ENCODE data around the gene RCCD1. TPM values are rescaled to one million over a fixed set of nuclear protein-coding genes. Genes with fewer than 3 reads are reported as not detected.
"Not testable (repeated sequence)": the region's sequence is repeated elsewhere in the genome, so short reads cannot be mapped to it uniquely, and the experiment has no call there.

RCCD1 gene
- total RNA-seq, 1 experiment from 2014 or later, result 25.3 TPM

GRCh38 chr15:90915808-90916440 is 38.8 kb upstream of the RCCD1 start:
- Histone ChIP-seq H3K4me3 (ENCODE audit: low read length) (no peak overlapping the region), H2AFZ (ENCODE audit: low read length) (no peak overlapping the region), H3K9ac (ENCODE audit: low read length) (no peak overlapping the region), H3K36me3 (ENCODE audit: insufficient read depth, low read length) (no peaks in the 10 kb centered on the region), H3K9me2 (replicated peaks; ENCODE audit: insufficient read depth, low read length) (no peaks in the 10 kb centered on the region), H3K4me2 (ENCODE audit: low read depth, low read length, poor library complexity, severe bottlenecking) (no peak overlapping the region), H3K79me2 (ENCODE audit: low read length) (no peaks in the 10 kb centered on the region), H3K27ac (ENCODE audit: low read length) (no peak overlapping the region), H4K20me1 (ENCODE audit: insufficient read depth, low read depth, low read length) (no peaks in the 10 kb centered on the region), H3K9me3 (ENCODE audit: low read length) (no peaks in the 10 kb centered on the region), H3K4me1 (ENCODE audit: low read length) (no peaks in the 10 kb centered on the region), H3K27me3 (ENCODE audit: low read length) (no peaks in the 10 kb centered on the region)
- no peak for DNase-seq

GRCh38 chr15:90916461-90916860 is 38.2 kb upstream of the RCCD1 start:
- H3K36me3 ChIP-seq (ENCODE audit: insufficient read depth, low read length), result no peaks in the 10 kb centered on the region
- DNase-seq, result no peak
- no peaks in the 10 kb centered on the region for H3K4me1 ChIP-seq (ENCODE audit: low read length)
- H3K79me2 ChIP-seq (ENCODE audit: low read length), result no peaks in the 10 kb centered on the region
- no peak overlapping the region for H3K4me2 ChIP-seq (ENCODE audit: low read depth, low read length, poor library complexity, severe bottlenecking)
- no peaks in the 10 kb centered on the region for H3K9me2 ChIP-seq (replicated peaks; ENCODE audit: insufficient read depth, low read length)
- no peaks in the 10 kb centered on the region for H3K27me3 ChIP-seq (ENCODE audit: low read length)
- no peak overlapping the region for H3K9ac ChIP-seq (ENCODE audit: low read length)
- no peaks in the 10 kb centered on the region for H3K9me3 ChIP-seq (ENCODE audit: low read length)
- H3K27ac ChIP-seq (ENCODE audit: low read length), result no peak overlapping the region
- no peaks in the 10 kb centered on the region for H4K20me1 ChIP-seq (ENCODE audit: insufficient read depth, low read depth, low read length)
- H2AFZ ChIP-seq (ENCODE audit: low read length), result no peak overlapping the region
- H3K4me3 ChIP-seq (ENCODE audit: low read length), result no peak overlapping the region

DNA sequence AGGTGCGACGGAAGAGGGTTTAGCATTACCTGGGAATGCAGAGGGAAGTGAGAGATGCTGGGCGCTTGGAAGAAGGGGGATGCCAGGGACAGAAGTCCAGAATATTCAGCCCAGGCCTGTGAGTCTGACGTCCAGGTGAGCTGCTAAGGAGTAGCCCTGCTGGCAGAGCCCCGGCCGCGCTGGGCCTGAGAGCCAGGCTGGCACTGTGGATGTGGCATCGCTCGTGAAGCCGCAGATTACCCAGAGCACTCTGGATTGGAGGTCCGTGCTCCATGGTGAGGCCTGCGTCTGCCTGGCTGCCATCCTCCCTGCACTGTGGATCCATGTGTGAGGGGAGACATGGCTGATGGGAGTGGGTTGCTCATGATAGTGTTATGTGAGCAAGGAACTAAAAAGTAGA is 37.1 kb upstream of the RCCD1 start:
- Histone ChIP-seq H3K36me3 (ENCODE audit: insufficient read depth, low read length) (no peaks in the 10 kb centered on the region), H3K9ac (ENCODE audit: low read length) (no peak overlapping the region), H3K27me3 (ENCODE audit: low read length) (no peaks in the 10 kb centered on the region), H3K4me3 (ENCODE audit: low read length) (no peak overlapping the region), H3K27ac (ENCODE audit: low read length) (no peak overlapping the region), H3K9me3 (ENCODE audit: low read length) (no peaks in the 10 kb centered on the region), H3K79me2 (ENCODE audit: low read length) (no peaks in the 10 kb centered on the region), H3K9me2 (replicated peaks; ENCODE audit: insufficient read depth, low read length) (no peaks in the 10 kb centered on the region), H2AFZ (ENCODE audit: low read length) (no peak overlapping the region), H3K4me1 (ENCODE audit: low read length) (no peaks in the 10 kb centered on the region), H4K20me1 (ENCODE audit: insufficient read depth, low read depth, low read length) (no peaks in the 10 kb centered on the region), H3K4me2 (ENCODE audit: low read depth, low read length, poor library complexity, severe bottlenecking) (no peak overlapping the region)
- DNase-seq, result no peak

- Histone ChIP-seq H3K9me2 (replicated peaks; ENCODE audit: insufficient read depth, low read length) (no peaks in the 10 kb centered on the region), H3K4me1 (ENCODE audit: low read length) (no peaks in the 10 kb centered on the region), H3K4me2 (ENCODE audit: low read depth, low read length, poor library complexity, severe bottlenecking) (no peak overlapping the region), H3K27me3 (ENCODE audit: low read length) (no peaks in the 10 kb centered on the region), H3K36me3 (ENCODE audit: insufficient read depth, low read length) (no peaks in the 10 kb centered on the region), H3K4me3 (ENCODE audit: low read length) (no peak overlapping the region), H3K9ac (ENCODE audit: low read length) (no peak overlapping the region), H3K27ac (ENCODE audit: low read length) (no peak overlapping the region), H2AFZ (ENCODE audit: low read length) (no peak overlapping the region), H3K9me3 (ENCODE audit: low read length) (no peaks in the 10 kb centered on the region), H4K20me1 (ENCODE audit: insufficient read depth, low read depth, low read length) (no peaks in the 10 kb centered on the region), H3K79me2 (ENCODE audit: low read length) (no peaks in the 10 kb centered on the region)
- no peak for DNase-seq
Measured at GRCh38 chr15:90918034-90918788, 36.5 kb upstream of the RCCD1 start.

- Histone ChIP-seq H3K79me2 (ENCODE audit: low read length) (no peaks in the 10 kb centered on the region), H3K9me3 (ENCODE audit: low read length) (no peaks in the 10 kb centered on the region), H3K27me3 (ENCODE audit: low read length) (no peaks in the 10 kb centered on the region), H2AFZ (ENCODE audit: low read length) (no peak overlapping the region), H3K9ac (ENCODE audit: low read length) (no peak overlapping the region), H3K27ac (ENCODE audit: low read length) (no peak overlapping the region), H3K4me2 (ENCODE audit: low read depth, low read length, poor library complexity, severe bottlenecking) (no peak overlapping the region), H3K4me1 (ENCODE audit: low read length) (no peaks in the 10 kb centered on the region), H3K36me3 (ENCODE audit: insufficient read depth, low read length) (no peaks in the 10 kb centered on the region; the same call in 1 of the 2 replicates), H4K20me1 (ENCODE audit: insufficient read depth, low read depth, low read length) (no peaks in the 10 kb centered on the region), H3K4me3 (ENCODE audit: low read length) (no peak overlapping the region), H3K9me2 (replicated peaks; ENCODE audit: insufficient read depth, low read length) (no peaks in the 10 kb centered on the region)
- no peak for DNase-seq
Measured at GRCh38 chr15:90918835-90919234, 35.8 kb upstream of the RCCD1 start.

GRCh38 chr15:90921887-90922286 is 32.8 kb upstream of the RCCD1 start:
- no peak for DNase-seq
- H2AFZ ChIP-seq (ENCODE audit: low read length), result no peak overlapping the region
- H4K20me1 ChIP-seq (ENCODE audit: insufficient read depth, low read depth, low read length), result no peaks in the 10 kb centered on the region
- no peak overlapping the region for H3K9ac ChIP-seq (ENCODE audit: low read length)
- H3K36me3 ChIP-seq (ENCODE audit: insufficient read depth, low read length), result no peaks in the 10 kb centered on the region; the same call in 1 of the 2 replicates
- H3K4me2 ChIP-seq (ENCODE audit: low read depth, low read length, poor library complexity, severe bottlenecking), result no peak overlapping the region
- no peak overlapping the region for H3K27ac ChIP-seq (ENCODE audit: low read length)
- H3K27me3 ChIP-seq (ENCODE audit: low read length), result no peaks in the 10 kb centered on the region
- H3K79me2 ChIP-seq (ENCODE audit: low read length), result no peaks in the 10 kb centered on the region
- no peaks in the 10 kb centered on the region for H3K9me3 ChIP-seq (ENCODE audit: low read length)
- peaks cover 3% of the 10 kb centered on the region; the same call in 1 of the 2 replicates for H3K4me1 ChIP-seq (ENCODE audit: low read length)
- no peak overlapping the region for H3K4me3 ChIP-seq (ENCODE audit: low read length)
- no peaks in the 10 kb centered on the region for H3K9me2 ChIP-seq (replicated peaks; ENCODE audit: insufficient read depth, low read length)

GRCh38 chr15:90922712-90923322 is 31.9 kb upstream of the RCCD1 start:
- not testable (repeated sequence) for H3K9me3 ChIP-seq (ENCODE audit: low read length); H3K27ac ChIP-seq (ENCODE audit: low read length); H2AFZ ChIP-seq (ENCODE audit: low read length); DNase-seq; H3K9me2 ChIP-seq (replicated peaks; ENCODE audit: insufficient read depth, low read length); H3K27me3 ChIP-seq (ENCODE audit: low read length); H4K20me1 ChIP-seq (ENCODE audit: insufficient read depth, low read depth, low read length); H3K9ac ChIP-seq (ENCODE audit: low read length); H3K36me3 ChIP-seq (ENCODE audit: insufficient read depth, low read length); H3K79me2 ChIP-seq (ENCODE audit: low read length); H3K4me1 ChIP-seq (ENCODE audit: low read length); H3K4me2 ChIP-seq (ENCODE audit: low read depth, low read length, poor library complexity, severe bottlenecking); H3K4me3 ChIP-seq (ENCODE audit: low read length)

GRCh38 chr15:90924375-90924774 is 30.3 kb upstream of the RCCD1 start:
- Histone ChIP-seq H3K27ac (ENCODE audit: low read length) (no peak overlapping the region), H2AFZ (ENCODE audit: low read length) (no peak overlapping the region)

More at GRCh38 chr15:90924375-90924774, 30.3 kb upstream of the RCCD1 start:
- Histone ChIP-seq H3K9me2 (replicated peaks; ENCODE audit: insufficient read depth, low read length) (no peaks in the 10 kb centered on the region), H3K4me3 (ENCODE audit: low read length) (no peak overlapping the region), H3K4me1 (ENCODE audit: low read length) (peaks cover 15% of the 10 kb centered on the region), H3K9me3 (ENCODE audit: low read length) (no peaks in the 10 kb centered on the region), H3K4me2 (ENCODE audit: low read depth, low read length, poor library complexity, severe bottlenecking) (no peak overlapping the region), H3K9ac (ENCODE audit: low read length) (no peak overlapping the region), H3K27me3 (ENCODE audit: low read length) (no peaks in the 10 kb centered on the region), H4K20me1 (ENCODE audit: insufficient read depth, low read depth, low read length) (no peaks in the 10 kb centered on the region), H3K79me2 (ENCODE audit: low read length) (peaks cover 8% of the 10 kb centered on the region; the same call in 1 of the 2 replicates), H3K36me3 (ENCODE audit: insufficient read depth, low read length) (no peaks in the 10 kb centered on the region; the same call in 1 of the 2 replicates)
- no peak for DNase-seq
